HG03442 (cell line): ENCODE data around the gene IGF1R.
"Not testable (repeated sequence)": the region's sequence is repeated elsewhere in the genome, so short reads cannot be mapped to it uniquely, and the experiment has no call there.

Source experiments
- ATAC-seq: cut with Tn5 transposase; IDR thresholded peaks from one replicate; pipeline ENCODE4 v1.9.1; 2021; ENCODE audit warnings: mild to moderate bottlenecking, moderate library complexity; ENCODE audit not compliant: unreplicated experiment

The IGF1R gene

DNA sequence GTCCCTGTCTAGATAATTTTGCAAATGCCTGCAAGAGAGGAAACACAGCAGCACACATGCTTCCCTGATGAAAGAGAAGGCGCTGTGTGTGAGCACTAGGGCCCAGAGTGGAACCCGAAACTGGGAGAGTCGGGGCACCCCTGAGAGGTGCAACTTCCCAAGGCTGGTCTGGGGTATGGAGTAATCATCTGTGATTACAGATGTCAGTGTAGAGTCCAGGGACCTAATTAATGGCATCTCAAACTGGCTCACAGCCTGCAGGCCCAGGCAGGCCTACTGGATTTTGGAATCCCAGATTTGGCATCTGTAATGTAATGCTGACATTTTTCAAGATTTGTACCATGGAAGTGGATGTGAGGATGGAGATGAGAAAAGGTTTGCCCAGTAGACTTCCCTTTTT, 329.8 kb downstream of the IGF1R start:
- ATAC-seq: no peak

DNA sequence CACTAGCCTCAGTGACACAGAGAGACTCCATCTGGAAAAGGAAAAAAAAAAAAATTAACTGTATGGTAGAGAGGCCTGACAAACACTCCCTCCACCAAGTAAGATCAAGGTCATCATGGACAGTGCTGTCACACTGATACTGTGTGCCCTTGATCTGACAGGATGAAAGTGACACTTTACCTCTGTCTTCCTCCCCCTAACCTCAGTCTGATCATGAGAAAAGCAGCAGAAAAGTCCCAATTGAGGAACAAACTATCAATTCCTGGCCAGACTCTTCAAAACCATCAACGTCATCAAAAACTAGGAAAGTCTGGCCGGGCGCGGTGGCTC, 332.5 kb downstream of the IGF1R start:
- no peak for ATAC-seq

DNA sequence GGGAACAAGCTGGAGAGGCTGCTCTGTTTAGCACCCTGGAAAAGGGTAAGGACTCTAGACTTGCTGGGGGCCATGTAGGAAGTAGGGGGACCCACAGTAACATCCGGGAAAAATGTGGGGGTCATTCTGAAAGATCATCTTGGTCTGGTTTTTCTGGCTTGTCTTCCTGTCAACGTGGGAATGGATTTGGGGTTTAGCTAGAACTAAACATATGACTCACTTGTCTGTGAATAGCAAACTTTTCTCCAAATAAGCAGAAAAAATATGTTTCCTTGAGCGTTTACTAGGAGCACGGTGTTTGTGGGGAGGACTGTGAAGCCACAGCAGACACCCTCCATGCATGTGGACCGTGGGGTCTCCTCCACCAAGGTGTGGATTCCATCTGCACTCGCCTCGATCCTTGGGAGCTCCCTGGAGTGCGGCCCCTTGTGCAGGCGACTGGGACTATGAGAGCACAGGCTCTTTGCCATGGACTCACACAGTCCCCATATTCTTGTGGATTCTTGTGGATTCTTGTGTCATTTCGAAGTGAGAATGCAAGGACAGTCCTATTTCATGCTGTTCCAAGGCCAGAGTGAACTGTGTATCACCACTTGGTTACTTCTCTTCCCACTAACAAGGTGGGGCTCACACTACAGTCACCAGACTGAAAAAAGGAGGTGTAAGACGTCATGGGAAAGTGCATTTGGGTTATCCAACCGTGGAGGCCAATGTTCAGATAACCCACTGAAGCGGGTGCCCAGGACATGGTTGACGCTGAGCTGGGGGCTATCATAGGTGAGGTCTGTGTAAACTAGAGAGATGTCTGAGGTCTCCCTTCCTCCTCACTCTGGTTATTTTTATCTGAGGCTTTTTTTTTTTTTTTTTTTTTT, 333.7 kb downstream of the IGF1R start:
- no peak for ATAC-seq

DNA sequence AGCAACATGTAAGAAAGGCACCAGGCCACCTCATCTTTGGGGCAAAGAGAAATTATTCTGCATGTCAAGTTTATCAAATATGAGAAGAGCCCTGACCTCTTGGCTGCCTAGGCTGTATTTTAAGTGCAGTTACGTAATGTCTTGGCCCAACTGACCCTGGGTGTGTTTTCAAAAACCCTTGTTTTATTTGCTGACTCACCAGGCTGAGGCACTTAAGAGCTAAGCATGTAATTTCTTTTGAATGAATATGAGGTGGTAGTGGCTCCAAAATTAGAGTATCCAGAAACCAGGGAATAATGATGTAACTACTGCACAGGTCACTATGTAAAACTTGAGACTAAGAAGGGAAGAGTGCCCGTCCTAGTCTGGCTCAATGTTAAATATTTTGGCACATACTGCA, 335.0 kb downstream of the IGF1R start:
- no peak for ATAC-seq

DNA sequence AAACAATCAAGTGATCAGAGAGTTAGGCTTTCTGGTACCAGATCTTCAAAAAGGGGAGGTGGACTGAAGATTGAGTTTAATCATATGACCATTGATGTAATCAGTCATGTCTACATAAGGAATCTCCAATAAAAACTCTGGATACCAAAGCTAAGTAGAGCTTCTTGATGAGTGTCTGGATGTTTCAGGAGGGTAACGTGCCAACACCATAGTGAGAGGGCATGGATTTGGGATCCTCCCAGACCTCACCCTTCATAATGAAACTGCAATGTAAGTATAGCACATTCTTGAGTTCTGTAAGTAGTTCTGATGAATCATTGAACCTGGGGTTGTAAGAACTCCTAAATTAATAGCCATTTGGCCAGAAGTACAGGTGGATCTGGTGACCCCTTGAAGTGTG, 337.9 kb downstream of the IGF1R start:
- ATAC-seq: no peak

DNA sequence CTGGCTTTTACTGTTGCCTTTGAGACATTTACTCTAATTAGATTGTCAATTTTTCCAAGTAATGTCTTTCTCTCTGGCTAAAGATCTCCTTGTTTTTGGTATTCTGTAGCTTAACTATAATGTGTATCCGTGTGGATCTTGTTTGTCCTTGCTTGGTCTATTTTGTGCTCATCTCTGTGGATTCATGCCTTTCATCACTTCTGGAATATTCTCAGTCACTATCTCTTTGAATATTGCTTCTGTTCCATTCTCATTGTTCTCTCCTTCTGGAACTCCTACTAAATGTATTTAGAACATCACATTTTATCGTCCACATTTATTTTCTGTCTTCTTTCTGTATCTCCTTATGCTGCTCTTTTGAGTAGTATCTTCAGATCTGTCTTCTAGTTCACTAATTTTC, 346.6 kb downstream of the IGF1R start:
- ATAC-seq: no peak

DNA sequence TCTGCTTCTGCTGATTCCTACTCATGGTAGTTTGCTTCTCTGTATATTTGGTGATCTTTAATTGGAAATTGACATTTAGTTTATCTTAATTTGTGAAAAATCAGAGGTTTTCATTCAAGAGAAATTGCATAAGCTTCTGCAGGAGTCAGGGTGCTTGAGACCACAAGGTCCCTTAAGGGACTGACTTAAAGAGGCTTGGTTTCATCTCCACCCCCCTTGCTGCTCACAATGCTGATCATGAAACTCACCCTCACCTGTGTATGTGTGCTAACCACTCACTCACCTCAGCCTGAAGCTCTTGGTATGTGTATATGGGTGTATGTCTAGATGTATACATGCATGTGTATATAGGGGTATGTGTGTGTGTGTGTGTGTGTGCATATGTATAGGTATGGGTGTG, 347.8 kb downstream of the IGF1R start:
- ATAC-seq: peak; percentile 53

DNA sequence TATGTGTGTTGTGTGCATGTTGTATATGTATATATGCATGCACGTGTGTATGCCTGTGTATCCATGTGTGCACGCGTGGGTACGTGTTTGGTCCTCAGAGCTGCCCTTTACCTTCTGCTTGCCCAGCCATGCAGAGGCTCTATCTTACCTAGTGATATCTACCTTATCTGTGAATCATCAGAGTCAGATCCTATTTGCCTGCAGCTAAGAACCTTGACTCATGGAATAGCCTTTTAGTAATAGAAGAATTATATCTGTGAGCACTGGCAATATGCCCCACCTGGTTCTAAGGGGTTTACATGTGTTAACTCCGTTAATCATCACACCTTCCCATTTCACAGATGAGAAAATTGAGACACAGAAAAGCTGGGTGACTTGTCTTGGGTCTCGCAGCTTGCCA, 348.3 kb downstream of the IGF1R start:
- no peak for ATAC-seq

DNA sequence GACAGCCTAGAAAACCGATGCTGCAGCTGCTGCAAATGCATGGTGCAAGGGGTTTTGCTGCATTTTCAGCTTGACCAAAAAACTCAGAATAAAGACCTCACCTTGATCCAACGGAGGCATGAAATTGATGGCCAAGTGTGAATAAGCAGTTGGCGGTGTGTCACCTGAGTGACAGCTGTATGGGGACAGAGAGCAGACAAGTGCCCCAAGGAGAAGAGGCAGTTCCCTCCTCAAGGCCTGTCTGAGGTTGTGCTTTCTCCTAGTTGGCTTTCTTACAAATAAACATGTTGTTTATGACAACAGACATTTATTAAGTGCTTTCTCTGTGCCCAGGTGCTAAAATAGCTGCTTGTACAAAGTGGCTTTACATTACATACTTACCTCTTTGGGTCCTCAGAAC, 349.0 kb downstream of the IGF1R start:
- ATAC-seq: no peak

DNA sequence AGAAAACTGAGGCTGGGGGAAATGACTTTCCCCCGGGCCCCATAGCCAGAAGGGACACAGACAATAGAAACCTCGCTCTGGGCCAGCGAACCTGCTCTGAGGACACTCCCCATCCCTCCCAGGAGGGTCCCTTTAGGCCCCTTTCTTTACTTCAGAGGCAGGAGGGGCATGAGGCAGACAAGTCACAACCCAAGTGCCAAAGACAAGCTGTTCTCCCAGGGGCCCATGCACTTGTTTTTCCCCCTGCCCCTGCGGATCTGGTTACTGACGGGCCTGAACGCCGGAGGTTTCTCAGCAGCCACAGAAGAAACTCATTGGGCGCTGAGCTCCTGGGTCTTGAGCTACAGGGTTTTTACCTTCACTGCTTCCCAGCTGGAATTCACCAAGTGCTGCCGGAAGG, 349.4 kb downstream of the IGF1R start:
- no peak for ATAC-seq

DNA sequence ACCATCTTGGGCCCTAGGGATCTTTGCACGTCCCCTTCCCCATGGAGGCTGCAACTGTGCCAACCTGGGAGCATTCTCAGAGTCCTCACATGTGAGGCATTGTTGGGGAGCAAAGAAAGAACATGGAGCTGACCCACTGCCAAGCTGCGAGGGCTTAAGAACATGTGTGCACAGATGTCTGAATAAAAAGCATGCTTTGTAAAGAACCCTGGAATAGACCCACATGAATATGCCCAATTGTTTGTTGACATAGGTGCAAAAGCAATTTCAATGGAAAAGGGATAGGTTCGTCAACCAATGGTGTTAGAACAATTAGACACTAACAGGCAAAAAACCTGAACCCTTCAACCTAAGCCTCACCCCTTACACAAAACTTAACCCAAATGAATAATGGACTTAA, 349.9 kb downstream of the IGF1R start:
- no peak for ATAC-seq

DNA sequence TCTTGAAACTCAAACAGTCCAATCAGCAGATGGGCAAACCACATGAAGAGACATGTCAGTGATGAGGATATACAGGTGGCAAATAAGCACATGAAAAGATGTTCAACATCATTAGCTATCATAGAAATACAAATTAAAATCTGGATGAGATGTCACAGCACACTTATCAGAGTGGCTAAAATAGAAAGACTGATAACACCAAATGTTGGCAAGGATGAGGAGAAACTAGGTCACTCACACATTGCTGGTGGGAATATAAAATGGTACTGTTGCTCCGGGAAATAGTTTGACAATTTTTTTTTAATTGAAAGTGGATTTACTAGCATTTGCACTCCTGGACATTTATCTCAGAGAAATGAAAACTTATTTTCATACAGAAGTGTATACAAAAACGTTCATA, 350.9 kb downstream of the IGF1R start:
- no peak for ATAC-seq

DNA sequence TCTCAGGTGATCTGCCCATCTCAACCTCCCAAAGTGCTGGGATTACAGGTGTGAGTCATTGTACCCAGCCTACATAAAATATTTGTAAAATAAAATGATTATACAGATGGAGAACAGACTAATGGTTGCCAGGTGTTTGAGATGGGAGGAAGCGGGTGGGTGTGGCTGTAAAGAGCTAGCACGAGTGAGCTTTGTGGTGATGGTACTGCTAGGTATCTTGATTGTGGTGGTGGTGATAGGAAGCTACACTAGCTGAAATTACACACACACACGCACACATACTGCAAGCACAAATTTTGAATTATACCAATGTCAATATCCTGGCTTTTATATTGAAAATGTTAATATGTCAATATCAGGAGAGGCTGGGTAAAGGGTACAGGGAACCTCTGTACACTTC, 353.9 kb downstream of the IGF1R start:
- no peak for ATAC-seq

DNA sequence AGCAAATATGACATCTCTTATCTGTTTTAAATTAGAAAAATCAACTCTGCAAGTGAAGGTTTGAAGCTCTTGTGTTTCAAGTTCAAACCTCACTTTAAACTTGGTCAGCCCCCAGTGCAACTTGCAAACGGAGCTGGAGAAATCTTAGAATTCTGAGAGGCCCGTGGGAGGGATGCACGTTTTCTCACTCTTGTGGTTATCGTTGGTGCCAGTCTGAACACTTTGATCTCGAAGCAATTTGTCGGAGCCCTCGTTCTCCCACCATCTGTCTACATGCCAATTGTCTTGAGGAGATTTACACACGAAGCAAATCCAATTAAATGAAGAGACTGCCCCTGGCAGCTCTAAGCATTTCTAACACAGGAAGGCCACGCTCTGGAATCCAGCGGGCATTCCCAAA, 355.0 kb downstream of the IGF1R start:
- ATAC-seq: not testable (repeated sequence)

DNA sequence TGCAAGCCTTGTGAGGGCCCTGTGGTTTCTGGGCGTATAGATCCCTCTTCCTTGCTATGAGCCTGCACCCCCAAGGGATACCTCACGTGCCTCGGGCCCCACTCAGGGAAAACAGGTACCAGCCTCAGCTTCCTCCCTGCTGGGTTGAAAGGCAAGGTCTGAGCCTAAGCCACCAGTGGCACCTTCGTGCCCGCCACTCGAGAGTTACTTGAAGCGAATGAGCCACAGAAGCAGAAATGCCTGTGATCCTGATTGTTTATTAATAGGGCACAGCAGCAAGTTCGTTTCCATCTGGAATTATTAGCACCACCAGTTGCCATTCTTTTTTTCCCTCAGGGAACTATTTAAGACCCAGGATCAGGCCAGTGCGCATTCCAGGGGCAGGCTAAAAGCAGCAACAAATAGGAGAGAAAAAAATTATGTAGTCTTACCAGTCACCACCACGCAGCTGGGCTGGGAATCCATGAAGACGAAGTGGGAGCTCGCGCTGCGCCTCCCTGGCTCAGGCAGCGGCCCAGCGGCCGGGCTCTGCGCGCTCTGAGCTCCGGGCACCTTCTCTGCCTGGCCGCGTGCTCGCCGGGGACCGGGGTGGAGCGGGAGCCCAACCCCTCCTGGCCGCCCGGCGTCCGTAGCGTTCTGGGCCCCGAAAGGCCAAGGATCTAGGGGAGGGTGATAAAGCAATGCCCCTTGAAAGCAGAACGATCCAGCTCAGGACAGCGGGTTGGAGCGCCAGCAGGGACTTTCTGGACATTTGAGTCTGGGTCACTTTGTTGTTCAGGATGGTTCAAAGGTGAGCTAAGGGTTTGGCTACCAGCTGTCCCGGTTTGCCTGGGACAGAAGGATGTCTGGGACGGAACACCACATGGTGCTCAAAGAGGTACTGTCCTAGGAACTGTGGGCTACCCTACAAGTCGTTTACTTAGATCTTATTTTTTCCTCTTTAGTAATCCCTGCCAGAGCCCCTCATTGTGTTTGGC, 356.9 kb downstream of the IGF1R start:
- not testable (repeated sequence) for ATAC-seq

DNA sequence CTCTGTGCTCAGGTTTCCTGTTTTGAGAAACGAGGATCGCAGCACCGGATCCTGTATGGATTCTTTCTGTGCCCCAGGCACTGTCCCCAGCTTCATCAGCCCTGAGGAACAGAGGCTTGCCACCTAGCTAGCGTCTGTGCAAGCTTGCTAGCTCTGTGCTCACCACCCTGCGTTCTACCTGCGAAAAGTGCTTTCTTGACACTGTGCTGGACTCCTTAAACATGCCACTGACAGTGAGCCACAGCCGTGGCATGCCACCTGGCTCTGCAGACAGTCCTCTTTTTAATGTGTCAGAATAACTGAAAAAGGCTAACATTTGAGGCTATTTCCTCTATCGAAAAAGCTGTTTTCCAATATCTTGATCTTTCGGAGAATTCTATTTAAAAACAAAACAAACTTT, 357.8 kb downstream of the IGF1R start:
- ATAC-seq: no peak

DNA sequence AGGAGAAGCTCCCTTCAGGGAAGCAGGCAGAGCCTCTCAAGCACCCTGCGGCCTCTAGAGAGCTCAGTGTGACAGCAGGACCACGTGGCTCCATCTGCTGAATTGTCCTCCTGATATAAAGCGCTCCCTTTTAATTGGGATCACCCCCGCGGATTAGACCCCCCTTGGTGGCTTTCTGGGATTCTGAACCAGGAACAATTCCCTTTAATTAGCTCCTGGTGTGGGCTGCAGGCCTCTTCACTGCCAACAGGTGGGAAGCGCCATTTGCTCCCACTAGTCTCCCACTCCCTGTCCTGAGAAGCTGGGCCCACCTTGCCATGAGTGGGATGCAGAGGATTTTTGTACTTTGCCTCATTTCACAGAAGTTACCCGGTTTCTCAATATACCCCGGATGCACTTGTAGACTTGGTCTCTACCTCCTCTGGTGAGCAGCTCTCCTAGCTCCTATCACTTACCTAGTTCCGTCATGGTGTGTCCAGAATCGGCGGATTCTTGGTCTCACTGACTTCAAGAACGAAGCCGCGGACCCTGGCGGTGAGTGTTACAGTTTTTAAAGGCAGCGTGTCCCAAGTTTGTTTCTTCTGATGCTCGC, 358.7 kb downstream of the IGF1R start:
- no peak for ATAC-seq

DNA sequence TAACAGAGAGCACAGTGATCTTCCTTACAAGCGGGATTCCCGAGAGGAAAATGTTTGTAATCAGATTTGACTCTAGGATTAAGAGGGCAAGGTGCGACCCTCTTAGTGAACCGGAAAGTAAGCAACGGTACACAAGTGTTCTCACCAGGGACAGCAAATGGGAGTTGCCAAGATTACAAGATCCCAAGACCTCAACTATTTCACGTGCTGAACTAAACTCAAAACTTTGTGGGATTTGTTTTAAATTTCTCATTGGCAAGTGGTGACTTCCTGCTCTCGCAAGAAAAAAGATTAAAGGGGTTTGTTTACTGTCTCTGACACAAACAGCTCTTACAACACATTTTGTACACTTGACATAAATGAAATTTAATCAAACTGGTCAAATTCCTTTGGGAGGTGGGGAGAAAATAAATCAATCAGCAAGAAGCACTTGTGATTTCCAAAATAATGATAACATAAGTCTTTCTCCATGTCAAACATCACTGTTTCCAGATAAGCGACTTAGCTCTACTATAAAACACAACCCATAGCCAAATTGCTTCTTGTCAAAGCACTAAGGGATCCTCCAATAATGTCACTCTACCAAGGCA, 361.5 kb downstream of the IGF1R start:
- no peak for ATAC-seq

DNA sequence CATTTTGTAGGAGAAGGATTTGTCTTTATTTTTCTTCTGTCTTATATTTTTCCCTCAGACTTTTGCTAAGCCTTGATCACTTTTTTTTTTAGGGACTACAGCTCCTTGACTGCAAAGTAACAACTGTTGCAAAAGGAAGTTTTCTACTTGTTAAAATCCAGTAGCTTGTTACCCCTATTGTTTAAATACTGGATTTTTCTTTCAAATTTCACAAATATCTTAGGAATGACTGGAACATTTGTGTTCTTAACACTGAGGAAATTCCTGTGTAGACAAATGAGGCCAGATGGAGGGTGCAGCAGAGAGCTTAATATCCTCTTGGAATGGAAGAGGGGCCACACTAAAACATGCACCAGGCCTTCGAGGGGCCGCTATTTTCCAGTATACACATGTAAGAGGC, 362.4 kb downstream of the IGF1R start:
- no peak for ATAC-seq
